Fibroblast of lung (primary cell): ENCODE measurements around the gene SLC37A1. TPM values are rescaled to one million over a fixed set of nuclear protein-coding genes. Genes with fewer than 3 reads are reported as not detected.

ENCODE experiments used
- DNase-seq, 2 donors: peaks; one replicate each; pipeline versions ENCODE4 v3.0.0 to v3.0.0-alpha.2; 2010; ENCODE audit warnings: low read depth in 2 of 2
- H2AFZ ChIP-seq: 2 replicates; pipeline ENCODE4 v1.5.1; 2012; ENCODE audit warnings: low read length, control low read depth, inconsistent platforms
- H3K27ac ChIP-seq: 2 replicates; pipeline ENCODE4 v1.5.1; 2011; ENCODE audit warnings: low read length, control low read depth; ENCODE audit not compliant: insufficient read depth
- H3K27me3 ChIP-seq: 2 replicates; pipeline ENCODE4 v1.5.1; 2011; ENCODE audit warnings: mild to moderate bottlenecking, low read length; ENCODE audit not compliant: control insufficient read depth, insufficient read depth
- H3K36me3 ChIP-seq: 2 replicates; pipeline ENCODE4 v1.5.1; 2011; ENCODE audit warnings: low read length; ENCODE audit not compliant: control insufficient read depth, insufficient read depth
- H3K4me1 ChIP-seq: 2 replicates; pipeline ENCODE4 v1.5.1; 2011; ENCODE audit warnings: low read length; ENCODE audit not compliant: control insufficient read depth, insufficient read depth; ENCODE audit errors: extremely low read depth
- H3K4me2 ChIP-seq: 2 replicates; pipeline ENCODE4 v1.5.1; 2011; ENCODE audit warnings: low read length, control low read depth; ENCODE audit not compliant: insufficient read depth; ENCODE audit errors: extremely low read depth
- H3K4me3 ChIP-seq, 4 experiments: fragments of 200-600 bp in 1 of 4; sonication (generic) in 1 of 4; replicated peaks in 1 of 4; 2 replicates each; pipeline ENCODE4 v1.5.1; 2011 to 2016; ENCODE audit warnings: low read length in 4 of 4, low read depth in 3 of 4, mild to moderate bottlenecking in 3 of 4, control low read depth in 2 of 4, inconsistent platforms in 1 of 4, mixed read lengths in 1 of 4; ENCODE audit not compliant: insufficient read depth in 1 of 4; ENCODE audit errors: control extremely low read depth in 1 of 4
- H3K79me2 ChIP-seq: 2 replicates; pipeline ENCODE4 v1.5.1; 2012; ENCODE audit warnings: mild to moderate bottlenecking, low read length, inconsistent platforms; ENCODE audit not compliant: control insufficient read depth, insufficient read depth
- H3K9ac ChIP-seq: 2 replicates; pipeline ENCODE4 v1.5.1; 2011; ENCODE audit warnings: mild to moderate bottlenecking, low read length, control low read depth; ENCODE audit not compliant: insufficient read depth
- H3K9me3 ChIP-seq: 2 replicates; pipeline ENCODE4 v1.5.1; 2012; ENCODE audit warnings: low read depth, low read length; ENCODE audit not compliant: control insufficient read depth, insufficient read depth
- H4K20me1 ChIP-seq: 2 replicates; pipeline ENCODE4 v1.5.1; 2011; ENCODE audit warnings: low read length; ENCODE audit not compliant: control insufficient read depth, insufficient read depth; ENCODE audit errors: extremely low read depth
- CTCF ChIP-seq, 2 donors: IDR thresholded peaks in 1 of 2; conservative IDR thresholded peaks in 1 of 2; 1 replicate in 1 of 2; 2 replicates in 1 of 2; pipeline ENCODE4 v1.5.1; 2011 to 2012; ENCODE audit warnings: low read length in 2 of 2, control low read depth in 1 of 2, inconsistent platforms in 1 of 2, low read depth in 1 of 2, mild to moderate bottlenecking in 1 of 2
- EZH2 ChIP-seq: IDR thresholded peaks from 2 replicates; pipeline ENCODE4 v1.5.1; 2012; ENCODE audit warnings: low read length, control low read depth, mild to moderate bottlenecking; ENCODE audit errors: missing control alignments
- polyA plus RNA-seq, 2 donors: library from polyadenylated mRNA; depleted of rRNA in 1 of 2; stranded (reverse) in 1 of 2; unstranded in 1 of 2; fragments of >200 nt; gene quantifications; 2 replicates each; pipeline ENCODE4 v1.2.1, GENCODE V29; 2011 to 2012; ENCODE audit warnings: missing spikeins in 1 of 2
- total RNA-seq: library from RNA; depleted of rRNA; stranded (reverse); fragments of >200 nt; gene quantifications from 2 replicates; pipeline ENCODE4 v1.2.1, GENCODE V29; 2014

Gene SLC37A1
- total and polyA plus RNA-seq, 2 donors (not counting 1 experiment from before 2014, with no cell fraction given) = 0.42 to 6.4 TPM

GRCh38 chr21:42562816-42563215 lies 49.2 kb downstream of the SLC37A1 start:
- Histone ChIP-seq H3K27ac (no peak overlapping the region), H3K9ac (no peak overlapping the region), H3K27me3 (no peaks in the 10 kb centered on the region), H3K36me3 (no peaks in the 10 kb centered on the region), H2AFZ (no peak overlapping the region), H3K4me1 (no peaks in the 10 kb centered on the region), H3K4me2 (no peak overlapping the region), H3K4me3 (no peak overlapping the region), H3K9me3 (no peaks in the 10 kb centered on the region), H3K79me2 (no peaks in the 10 kb centered on the region), H4K20me1 (no peaks in the 10 kb centered on the region)
- DNase-seq = no peak
- no peak for TF ChIP-seq CTCF (conservative IDR thresholded peaks at IDR 0.05 in 1 of 2, IDR thresholded peaks at IDR 0.05 in 1 of 2; ENCODE audit: low read depth in 1 of 2, low read length in 2 of 2)
- TF ChIP-seq EZH2 = no peak

- Histone ChIP-seq H3K27me3 (no peaks in the 10 kb centered on the region), H3K27ac (no peak overlapping the region), H3K4me3 (no peak overlapping the region), H3K36me3 (no peaks in the 10 kb centered on the region), H3K4me2 (no peak overlapping the region), H2AFZ (no peak overlapping the region), H3K9ac (no peak overlapping the region), H3K79me2 (no peaks in the 10 kb centered on the region), H3K4me1 (no peaks in the 10 kb centered on the region), H3K9me3 (no peaks in the 10 kb centered on the region), H4K20me1 (no peaks in the 10 kb centered on the region)
- no peak for DNase-seq
- TF ChIP-seq CTCF (conservative IDR thresholded peaks at IDR 0.05 in 1 of 2, IDR thresholded peaks at IDR 0.05 in 1 of 2; ENCODE audit: low read depth in 1 of 2, low read length in 2 of 2) = no peak
- TF ChIP-seq EZH2 = no peak
These were observed 49.6 kb downstream of the SLC37A1 start for GRCh38 chr21:42563261-42563660.

DNA sequence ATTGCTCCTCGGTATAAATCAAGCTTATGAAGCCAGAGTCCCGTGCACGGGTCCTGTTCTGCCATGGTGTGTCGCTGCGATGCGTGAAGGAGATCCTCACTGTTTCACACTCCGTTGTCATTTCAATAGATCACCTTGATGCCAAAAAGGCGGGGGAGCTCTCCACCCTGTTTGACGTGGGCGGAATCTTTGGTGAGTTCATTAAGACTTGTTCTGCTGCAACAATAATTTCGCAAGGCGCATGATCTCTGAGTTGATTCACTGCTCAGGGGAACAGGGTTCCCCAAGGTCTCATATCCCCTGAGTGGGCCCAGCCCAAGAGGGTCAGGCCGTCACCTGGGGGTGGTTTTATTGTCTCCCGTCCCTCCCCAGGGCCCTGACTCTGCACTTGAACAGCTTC lies 50.0 kb downstream of the SLC37A1 start:
- Histone ChIP-seq H3K36me3 (no peaks in the 10 kb centered on the region), H3K9me3 (no peaks in the 10 kb centered on the region), H2AFZ (no peak overlapping the region), H3K4me2 (no peak overlapping the region), H3K4me3 (no peak overlapping the region), H3K4me1 (no peaks in the 10 kb centered on the region), H4K20me1 (no peaks in the 10 kb centered on the region), H3K9ac (no peak overlapping the region), H3K27ac (no peak overlapping the region), H3K79me2 (no peaks in the 10 kb centered on the region), H3K27me3 (no peaks in the 10 kb centered on the region)
- TF ChIP-seq CTCF (conservative IDR thresholded peaks at IDR 0.05 in 1 of 2, IDR thresholded peaks at IDR 0.05 in 1 of 2; ENCODE audit: low read depth in 1 of 2, low read length in 2 of 2) (no peak), EZH2 (no peak)
- DNase-seq = no peak
